Neural cell (in vitro differentiated cells): ENCODE results near the gene NES.

ENCODE experiments used
- EP300 ChIP-seq: fragments of 450-650 bp; conservative IDR thresholded peaks from 2 replicates; pipeline ENCODE4 v1.6.1; 2014; ENCODE audit warnings: antibody characterized with exemption, mild to moderate bottlenecking, moderate library complexity; ENCODE audit not compliant: poor library complexity, severe bottlenecking
- EZH2 ChIP-seq: fragments of 200-600, 300-800 bp; shearing (Covaris generic), sonication (generic); IDR thresholded peaks from 2 replicates; pipeline ENCODE4 v1.6.1; 2014; ENCODE audit warnings: antibody characterized with exemption, low read length, borderline replicate concordance, mild to moderate bottlenecking; ENCODE audit not compliant: insufficient read depth, poor library complexity, severe bottlenecking
- MXI1 ChIP-seq: fragments of 450-650 bp; conservative IDR thresholded peaks from 2 replicates; pipeline ENCODE4 v1.6.1; 2014; ENCODE audit warnings: antibody characterized with exemption, mild to moderate bottlenecking; ENCODE audit not compliant: poor library complexity, severe bottlenecking
- POLR2AphosphoS5 ChIP-seq: IDR thresholded peaks from 2 replicates; pipeline ENCODE4 v1.6.1; 2012
- RAD21 ChIP-seq: fragments of 450-650 bp; conservative IDR thresholded peaks from 2 replicates; pipeline ENCODE4 v1.6.1; 2014; ENCODE audit warnings: antibody characterized with exemption, mild to moderate bottlenecking, moderate library complexity
- SMC3 ChIP-seq: fragments of 450-650 bp; conservative IDR thresholded peaks from 2 replicates; pipeline ENCODE4 v1.6.1; 2014; ENCODE audit warnings: antibody characterized with exemption, mild to moderate bottlenecking, moderate library complexity; ENCODE audit not compliant: poor library complexity
- TAF1 ChIP-seq: IDR thresholded peaks from 2 replicates; pipeline ENCODE4 v1.6.1; 2012; ENCODE audit warnings: low read depth
- TF ChIP-seq, protein P1 (sequence below): fragments of 450-650 bp; IDR thresholded peaks from 2 replicates; pipeline ENCODE4 v1.5.1; 2014; ENCODE audit warnings: antibody characterized with exemption, mild to moderate bottlenecking, moderate library complexity; ENCODE audit not compliant: poor library complexity, severe bottlenecking
- TF ChIP-seq, protein P2 (sequence below): IDR thresholded peaks from 2 replicates; pipeline ENCODE4 v1.6.1; 2012; ENCODE audit warnings: borderline replicate concordance

DNA sequence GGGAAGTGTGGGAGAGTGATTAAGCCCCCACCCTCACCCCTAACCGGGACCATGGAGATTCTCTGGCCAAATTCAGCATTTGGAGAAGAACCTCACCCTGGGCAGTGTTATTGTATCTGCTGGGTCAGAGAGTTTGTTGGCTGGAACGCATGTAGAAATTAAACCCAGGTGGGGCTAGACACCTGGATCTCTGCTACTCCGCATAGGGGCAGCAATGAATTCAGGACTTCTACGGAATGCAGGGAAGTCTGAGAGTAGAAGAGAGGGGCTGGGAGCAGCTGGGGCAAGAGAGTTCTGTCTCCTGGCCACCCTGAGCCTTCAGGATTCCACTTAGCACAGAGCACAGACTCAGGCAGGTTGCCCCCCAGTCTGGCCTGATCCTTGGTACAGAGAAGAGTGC, 31.8 kb upstream of the NES start:
- no peak for TF ChIP-seq RAD21
- TF ChIP-seq MXI1 = no peak
- TF ChIP-seq, protein P1, sequence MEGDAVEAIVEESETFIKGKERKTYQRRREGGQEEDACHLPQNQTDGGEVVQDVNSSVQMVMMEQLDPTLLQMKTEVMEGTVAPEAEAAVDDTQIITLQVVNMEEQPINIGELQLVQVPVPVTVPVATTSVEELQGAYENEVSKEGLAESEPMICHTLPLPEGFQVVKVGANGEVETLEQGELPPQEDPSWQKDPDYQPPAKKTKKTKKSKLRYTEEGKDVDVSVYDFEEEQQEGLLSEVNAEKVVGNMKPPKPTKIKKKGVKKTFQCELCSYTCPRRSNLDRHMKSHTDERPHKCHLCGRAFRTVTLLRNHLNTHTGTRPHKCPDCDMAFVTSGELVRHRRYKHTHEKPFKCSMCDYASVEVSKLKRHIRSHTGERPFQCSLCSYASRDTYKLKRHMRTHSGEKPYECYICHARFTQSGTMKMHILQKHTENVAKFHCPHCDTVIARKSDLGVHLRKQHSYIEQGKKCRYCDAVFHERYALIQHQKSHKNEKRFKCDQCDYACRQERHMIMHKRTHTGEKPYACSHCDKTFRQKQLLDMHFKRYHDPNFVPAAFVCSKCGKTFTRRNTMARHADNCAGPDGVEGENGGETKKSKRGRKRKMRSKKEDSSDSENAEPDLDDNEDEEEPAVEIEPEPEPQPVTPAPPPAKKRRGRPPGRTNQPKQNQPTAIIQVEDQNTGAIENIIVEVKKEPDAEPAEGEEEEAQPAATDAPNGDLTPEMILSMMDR = no peak
- no peak for TF ChIP-seq SMC3
- no peak for TF ChIP-seq EP300
- TF ChIP-seq EZH2 = no peak
- TF ChIP-seq POLR2AphosphoS5 = no peak
- no peak for TF ChIP-seq TAF1
- TF ChIP-seq, protein P2, sequence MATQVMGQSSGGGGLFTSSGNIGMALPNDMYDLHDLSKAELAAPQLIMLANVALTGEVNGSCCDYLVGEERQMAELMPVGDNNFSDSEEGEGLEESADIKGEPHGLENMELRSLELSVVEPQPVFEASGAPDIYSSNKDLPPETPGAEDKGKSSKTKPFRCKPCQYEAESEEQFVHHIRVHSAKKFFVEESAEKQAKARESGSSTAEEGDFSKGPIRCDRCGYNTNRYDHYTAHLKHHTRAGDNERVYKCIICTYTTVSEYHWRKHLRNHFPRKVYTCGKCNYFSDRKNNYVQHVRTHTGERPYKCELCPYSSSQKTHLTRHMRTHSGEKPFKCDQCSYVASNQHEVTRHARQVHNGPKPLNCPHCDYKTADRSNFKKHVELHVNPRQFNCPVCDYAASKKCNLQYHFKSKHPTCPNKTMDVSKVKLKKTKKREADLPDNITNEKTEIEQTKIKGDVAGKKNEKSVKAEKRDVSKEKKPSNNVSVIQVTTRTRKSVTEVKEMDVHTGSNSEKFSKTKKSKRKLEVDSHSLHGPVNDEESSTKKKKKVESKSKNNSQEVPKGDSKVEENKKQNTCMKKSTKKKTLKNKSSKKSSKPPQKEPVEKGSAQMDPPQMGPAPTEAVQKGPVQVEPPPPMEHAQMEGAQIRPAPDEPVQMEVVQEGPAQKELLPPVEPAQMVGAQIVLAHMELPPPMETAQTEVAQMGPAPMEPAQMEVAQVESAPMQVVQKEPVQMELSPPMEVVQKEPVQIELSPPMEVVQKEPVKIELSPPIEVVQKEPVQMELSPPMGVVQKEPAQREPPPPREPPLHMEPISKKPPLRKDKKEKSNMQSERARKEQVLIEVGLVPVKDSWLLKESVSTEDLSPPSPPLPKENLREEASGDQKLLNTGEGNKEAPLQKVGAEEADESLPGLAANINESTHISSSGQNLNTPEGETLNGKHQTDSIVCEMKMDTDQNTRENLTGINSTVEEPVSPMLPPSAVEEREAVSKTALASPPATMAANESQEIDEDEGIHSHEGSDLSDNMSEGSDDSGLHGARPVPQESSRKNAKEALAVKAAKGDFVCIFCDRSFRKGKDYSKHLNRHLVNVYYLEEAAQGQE = no peak
